GM12873 (cell line): ENCODE measurements around the gene GNPTG.

Experiments
- TF ChIP-seq, protein P1 (sequence below): IDR thresholded peaks from 2 replicates; pipeline ENCODE4 v1.5.1; 2012; ENCODE audit warnings: low read depth, mild to moderate bottlenecking, moderate library complexity, low read length, control low read depth; ENCODE audit not compliant: insufficient read depth; ENCODE audit errors: missing control alignments

The GNPTG gene

DNA sequence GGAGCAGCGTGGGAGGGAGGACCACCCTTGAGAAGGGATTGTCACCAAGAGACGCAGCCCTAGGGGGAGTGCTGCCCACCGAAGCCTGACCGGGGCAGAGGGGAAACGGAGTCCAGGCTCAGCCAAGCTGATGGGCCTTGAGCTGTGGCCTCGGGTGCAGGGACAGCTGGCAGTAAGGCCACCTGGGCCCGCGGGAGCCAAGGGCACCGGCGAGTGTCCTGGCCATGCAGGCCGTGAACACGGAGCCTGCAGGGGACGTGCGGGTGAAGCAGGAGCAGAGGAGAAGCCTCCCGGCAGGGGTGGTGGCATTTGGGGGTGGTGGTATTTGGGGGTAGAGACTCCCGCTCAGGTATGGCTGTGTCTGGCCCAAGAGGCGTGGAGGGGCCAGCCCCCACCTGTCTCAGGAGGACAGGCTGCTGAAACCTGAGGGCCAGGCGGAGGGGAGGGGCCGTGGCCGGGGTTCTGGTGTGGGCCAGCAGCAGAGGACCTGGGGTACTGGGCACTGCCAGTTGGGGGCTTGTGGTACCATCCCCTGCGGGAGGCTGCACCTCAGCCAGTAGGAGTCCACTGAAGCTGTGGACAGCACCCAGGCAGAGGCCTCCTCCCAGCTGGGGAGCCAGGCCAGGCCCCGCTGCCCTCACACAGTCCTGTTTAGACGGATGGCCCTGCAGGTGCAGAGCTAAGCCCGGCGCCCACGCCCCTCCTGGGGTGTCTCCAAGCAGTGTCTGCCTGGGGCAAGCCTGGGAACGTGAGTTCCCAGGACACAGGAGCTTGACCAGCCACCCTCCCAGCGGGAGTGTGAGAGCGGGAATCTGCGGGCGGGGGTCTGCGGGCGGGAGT, 4.5 kb downstream of the GNPTG start:
- TF ChIP-seq, protein P1, sequence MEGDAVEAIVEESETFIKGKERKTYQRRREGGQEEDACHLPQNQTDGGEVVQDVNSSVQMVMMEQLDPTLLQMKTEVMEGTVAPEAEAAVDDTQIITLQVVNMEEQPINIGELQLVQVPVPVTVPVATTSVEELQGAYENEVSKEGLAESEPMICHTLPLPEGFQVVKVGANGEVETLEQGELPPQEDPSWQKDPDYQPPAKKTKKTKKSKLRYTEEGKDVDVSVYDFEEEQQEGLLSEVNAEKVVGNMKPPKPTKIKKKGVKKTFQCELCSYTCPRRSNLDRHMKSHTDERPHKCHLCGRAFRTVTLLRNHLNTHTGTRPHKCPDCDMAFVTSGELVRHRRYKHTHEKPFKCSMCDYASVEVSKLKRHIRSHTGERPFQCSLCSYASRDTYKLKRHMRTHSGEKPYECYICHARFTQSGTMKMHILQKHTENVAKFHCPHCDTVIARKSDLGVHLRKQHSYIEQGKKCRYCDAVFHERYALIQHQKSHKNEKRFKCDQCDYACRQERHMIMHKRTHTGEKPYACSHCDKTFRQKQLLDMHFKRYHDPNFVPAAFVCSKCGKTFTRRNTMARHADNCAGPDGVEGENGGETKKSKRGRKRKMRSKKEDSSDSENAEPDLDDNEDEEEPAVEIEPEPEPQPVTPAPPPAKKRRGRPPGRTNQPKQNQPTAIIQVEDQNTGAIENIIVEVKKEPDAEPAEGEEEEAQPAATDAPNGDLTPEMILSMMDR: no peak

GRCh38 chr16:1357906-1358566, 6.3 kb downstream of the GNPTG start:
- TF ChIP-seq, protein P1: no peak

GRCh38 chr16:1361685-1362360, 10.1 kb downstream of the GNPTG start:
- TF ChIP-seq, protein P1: no peak

GRCh38 chr16:1362807-1363206, 11.1 kb downstream of the GNPTG start:
- TF ChIP-seq, protein P1: no peak

GRCh38 chr16:1363501-1364041, 11.8 kb downstream of the GNPTG start:
- TF ChIP-seq, protein P1: peak; percentile 94

- TF ChIP-seq, protein P1: no peak
These were observed 12.8 kb downstream of the GNPTG start for GRCh38 chr16:1364510-1364909.
